Activated CD8-positive, alpha-beta memory T cell treated with anti-CD3 and anti-CD28 coated beads for 36 hours (primary cell): ENCODE results near the gene HIVEP2. TPM values are rescaled to one million over a fixed set of nuclear protein-coding genes. Genes with fewer than 3 reads are reported as not detected.
"Not testable (repeated sequence)": the region's sequence is repeated elsewhere in the genome, so short reads cannot be mapped to it uniquely, and the experiment has no call there.

ENCODE experiments used
- CTCF ChIA-PET: fragments of 350-600 bp; sonication (Branson Sonifier 250); formaldehyde crosslinking; loops from one replicate; lab custom pipeline; 2021; ENCODE audit warnings: antibody characterized with exemption; lab: Charles Lee
- POLR2A ChIA-PET: fragments of 350-600 bp; sonication (Branson Sonifier 250); formaldehyde crosslinking; loops from one replicate; lab custom pipeline; 2021; ENCODE audit warnings: antibody characterized with exemption; lab: Charles Lee
- total RNA-seq, 2 experiments: library from RNA; stranded (reverse); gene quantifications; one replicate each; pipeline ENCODE4 v1.2.3, GENCODE V29; 2021

The HIVEP2 gene
- total RNA-seq, result 10 to 100 TPM; 34.4 to 39.3 TPM

GRCh38 chr6:142945049-142945445 lies at the start of gene HIVEP2:
Gene HIVEP2 (minus strand): TSS chr6:142945176. CDS start chr6:142774738, 170,438 bp downstream.
- ChIA-PET CTCF (interaction anchor here (0.8 to 1.0 kb wide), 2 partner anchors 32 to 102 kb away, joined by 3 to 5 read pairs; no protein-coding TSS in a partner anchor), POLR2A (interaction anchor here (0.6 to 2.8 kb wide), 6 partner anchors 15 to 115 kb away, joined by 3 to 26 read pairs (median 10); no protein-coding TSS in a partner anchor)

GRCh38 chr6:142993977-142994376 lies 49.0 kb upstream of the HIVEP2 start:
- POLR2A ChIA-PET, result no interaction called here
- CTCF ChIA-PET, result no interaction called here

- CTCF ChIA-PET, result no interaction called here
- POLR2A ChIA-PET, result no interaction called here
Measured at GRCh38 chr6:142987490-142987889, 42.5 kb upstream of the HIVEP2 start.

- ChIA-PET CTCF (no interaction called here), POLR2A (no interaction called here)
Measured at GRCh38 chr6:142985281-142985680, 40.3 kb upstream of the HIVEP2 start.

- ChIA-PET CTCF (no interaction called here), POLR2A (no interaction called here)
Measured at GRCh38 chr6:142984386-142984785, 39.4 kb upstream of the HIVEP2 start.

- ChIA-PET CTCF (no interaction called here), POLR2A (no interaction called here)
Measured at GRCh38 chr6:142975365-142975764, 30.4 kb upstream of the HIVEP2 start.

GRCh38 chr6:142970941-142971340 lies 26.0 kb upstream of the HIVEP2 start:
- CTCF ChIA-PET, POLR2A ChIA-PET: not testable (repeated sequence)

GRCh38 chr6:142968601-142969000 lies 23.6 kb upstream of the HIVEP2 start:
- ChIA-PET CTCF (no interaction called here), POLR2A (no interaction called here)

- CTCF ChIA-PET, result interaction anchor here (0.6 kb wide), 1 partner anchor 9 kb away, joined by 4 read pairs; no protein-coding TSS in a partner anchor
- POLR2A ChIA-PET, result no interaction called here
Measured at GRCh38 chr6:142966294-142966693, 21.3 kb upstream of the HIVEP2 start.

- CTCF ChIA-PET, result no interaction called here
- POLR2A ChIA-PET, result no interaction called here
Measured at GRCh38 chr6:142965164-142965563, 20.2 kb upstream of the HIVEP2 start.

GRCh38 chr6:142960098-142960497 lies 15.1 kb upstream of the HIVEP2 start:
- CTCF ChIA-PET, result no interaction called here
- POLR2A ChIA-PET, result no interaction called here

GRCh38 chr6:142958343-142958742 lies 13.4 kb upstream of the HIVEP2 start:
- CTCF ChIA-PET, result interaction anchor here (0.6 to 0.7 kb wide), 2 partner anchors 52 to 113 kb away, joined by 3 read pairs; no protein-coding TSS in a partner anchor

GRCh38 chr6:142956726-142957125 lies 11.8 kb upstream of the HIVEP2 start:
- ChIA-PET CTCF (no interaction called here), POLR2A (no interaction called here)

More at GRCh38 chr6:142958343-142958742, 13.4 kb upstream of the HIVEP2 start:
- POLR2A ChIA-PET, result interaction anchor here (1.0 kb wide), 1 partner anchor 12 kb away, joined by 13 read pairs; no protein-coding TSS in a partner anchor

GRCh38 chr6:142954844-142955243 lies 9.9 kb upstream of the HIVEP2 start:
- POLR2A ChIA-PET, result no interaction called here
- CTCF ChIA-PET, result no interaction called here

- CTCF ChIA-PET, result no interaction called here
- POLR2A ChIA-PET, result no interaction called here
Measured at GRCh38 chr6:142953373-142954273, 8.6 kb upstream of the HIVEP2 start.

GRCh38 chr6:142952614-142953013 lies 7.6 kb upstream of the HIVEP2 start:
- POLR2A ChIA-PET, result no interaction called here

GRCh38 chr6:142950291-142950690 lies 5.3 kb upstream of the HIVEP2 start:
- POLR2A ChIA-PET, result no interaction called here
- CTCF ChIA-PET, result no interaction called here

More at GRCh38 chr6:142952614-142953013, 7.6 kb upstream of the HIVEP2 start:
- CTCF ChIA-PET, result no interaction called here

GRCh38 chr6:142947714-142948480 lies 2.9 kb upstream of the HIVEP2 start:
- ChIA-PET POLR2A (interaction anchor here (0.6 to 2.8 kb wide), 4 partner anchors 18 to 111 kb away, joined by 3 to 26 read pairs (median 11); no protein-coding TSS in a partner anchor), CTCF (no interaction called here)

GRCh38 chr6:142946924-142947713 lies 2.1 kb upstream of the HIVEP2 start:
- CTCF ChIA-PET, result interaction anchor here (0.9 to 1.6 kb wide), 3 partner anchors 90 to 127 kb away, joined by 3 to 6 read pairs (median 3); no protein-coding TSS in a partner anchor
- POLR2A ChIA-PET, result interaction anchor here (0.6 to 2.8 kb wide), 16 partner anchors 9 to 116 kb away, joined by 3 to 26 read pairs (median 6); no protein-coding TSS in a partner anchor
